GM12878 (cell line): Measurements from ENCODE around the gene PGAP3. TPM values are rescaled to one million over a fixed set of nuclear protein-coding genes. Genes with fewer than 3 reads are reported as not detected.

ENCODE experiments used
- ATAC-seq: fragments of 200-7000 bp; cut with Tn5 transposase; 3 replicates; pipeline ENCODE4 v1.9.1; 2020; ENCODE audit warnings: mild to moderate bottlenecking, moderate library complexity
- BruUV-seq: library from RNA; stranded (reverse); fragments of 400-500 nt; replicated peaks from 2 replicates; lab custom pipeline; 2021; lab: Mats Ljungman, UMichigan
- CTCF ChIA-PET: fragments of 300-600 bp; sonication (Branson Sonifier 250); formaldehyde crosslinking; extraction: SDS; loops from one replicate; lab custom pipeline; 2021; ENCODE audit warnings: inconsistent platforms; lab: Yijun Ruan, JAX
- POLR2A ChIA-PET: fragments of 350-600 bp; formaldehyde crosslinking; extraction: SDS; loops from one replicate; lab custom pipeline; 2021; ENCODE audit warnings: inconsistent platforms; lab: Charles Lee
- RAD21 ChIA-PET: fragments of 300-600 bp; sonication (Branson Sonifier 250); formaldehyde crosslinking; loops from one replicate; lab custom pipeline; 2023; ENCODE audit warnings: antibody characterized with exemption; ENCODE audit not compliant: unreplicated experiment; lab: Charles Lee
- SMC1A ChIA-PET: fragments of 300-600 bp; sonication (Branson Sonifier 250); formaldehyde crosslinking; loops from one replicate; lab custom pipeline; 2023; ENCODE audit not compliant: unreplicated experiment, uncharacterized antibody; lab: Charles Lee
- DNase-seq: peaks from one replicate; pipeline ENCODE4 v3.0.0-alpha.2; 2011; ENCODE audit warnings: low read depth, low spot score
- FAIRE-seq: peaks from 3 replicates; lab custom pipeline; 2011; peaks lifted over from hg19 to GRCh38; lab: Jason Lieb, UNC
- H2AFZ ChIP-seq: 2 replicates; pipeline ENCODE4 v1.6.0; 2011; ENCODE audit warnings: low read depth, low read length, control low read depth; ENCODE audit not compliant: control insufficient read depth
- H3K27ac ChIP-seq: 2 replicates; pipeline ENCODE4 v1.5.1; 2011; ENCODE audit warnings: control low read depth; ENCODE audit not compliant: control insufficient read depth, insufficient read depth
- H3K27me3 ChIP-seq, 2 experiments: replicated peaks in 1 of 2; 2 replicates each; pipeline versions ENCODE4 v1.6.0 to v1.6.1; 2011; ENCODE audit warnings: low read length in 1 of 2; ENCODE audit not compliant: control insufficient read depth in 2 of 2, insufficient read depth in 2 of 2
- H3K36me3 ChIP-seq, 2 experiments: 2 replicates each; pipeline ENCODE4 v1.5.1; 2011; ENCODE audit warnings: low read length in 1 of 2; ENCODE audit not compliant: control insufficient read depth in 2 of 2, insufficient read depth in 2 of 2
- H3K4me1 ChIP-seq: 2 replicates; pipeline ENCODE4 v1.6.1; 2011; ENCODE audit warnings: mild to moderate bottlenecking, low read length, moderate library complexity, mixed read lengths; ENCODE audit not compliant: control insufficient read depth, insufficient read depth
- H3K4me2 ChIP-seq: 2 replicates; pipeline ENCODE4 v1.6.0; 2011; ENCODE audit warnings: control low read depth; ENCODE audit not compliant: control insufficient read depth, insufficient read depth
- H3K4me3 ChIP-seq: fragments of 200-600 bp; sonication (generic); 2 replicates; pipeline ENCODE4 v1.5.1; 2016
- H3K79me2 ChIP-seq: 2 replicates; pipeline ENCODE4 v1.6.0; 2011; ENCODE audit warnings: low read length; ENCODE audit not compliant: control insufficient read depth, insufficient read depth
- H3K9ac ChIP-seq: 2 replicates; pipeline ENCODE4 v1.8.0; 2011; ENCODE audit warnings: low read length, control low read depth, mixed read lengths; ENCODE audit not compliant: control insufficient read depth, insufficient read depth
- H3K9me3 ChIP-seq: replicated peaks from 3 replicates; pipeline ENCODE4 v1.5.1; 2011; ENCODE audit warnings: mild to moderate bottlenecking, low read length; ENCODE audit not compliant: control insufficient read depth, insufficient read depth
- H4K20me1 ChIP-seq: 2 replicates; pipeline ENCODE4 v1.6.0; 2011; ENCODE audit not compliant: control insufficient read depth, insufficient read depth
- MXI1 ChIP-seq: fragments of 150-350 bp; IDR thresholded peaks from 2 replicates; pipeline ENCODE4 v1.6.1; 2011; ENCODE audit warnings: low read depth, mild to moderate bottlenecking, inconsistent platforms, low read length, improper control_type of control experiment
- POLR2A ChIP-seq: IDR thresholded peaks from 2 replicates; pipeline ENCODE4 v1.6.1; 2011; ENCODE audit warnings: low read depth, mild to moderate bottlenecking, low read length
- WGBS: methylation state at CpG from one replicate; pipeline ENCODE4 v1.1.6; 2016; ENCODE audit warnings: low lambda C conversion rate; ENCODE audit not compliant: insufficient replicate concordance, insufficient coverage; ENCODE audit errors: missing lambda C conversion rate; 5-methylcytosine and 5-hydroxymethylcytosine counted together
- in situ Hi-C: fragments of 300-500 bp; cut with MboI; formaldehyde crosslinking; loops from 9 replicates; pipeline ENCODE4 v1.14.3; 2018; ENCODE audit warnings: mixed read lengths
- intact Hi-C: fragments of 100-400 bp; cut with micrococcal nuclease; formaldehyde crosslinking; loops from one replicate; pipeline ENCODE4 v1.14.2; 2022; ENCODE audit not compliant: unreplicated experiment
- polyA plus RNA-seq, 11 experiments: library from polyadenylated mRNA; depleted of rRNA in 4 of 11; unstranded in 6 of 11; stranded (reverse) in 5 of 11; fragments of >200 nt; fragmentation: Nextera tagmentation in 4 of 11; fragmentation: Illumina TruSeq in 1 of 11; extraction: Ambion mirVana in 4 of 11; extraction: Trizol in 1 of 11; gene quantifications; 1 replicate in 1 of 11; 2 replicates in 10 of 11; pipeline versions ENCODE4 v1.2.1 to v1.2.3, GENCODE V29; 2011 to 2016; ENCODE audit warnings: inconsistent platforms in 2 of 11, missing spikeins in 2 of 11, low read depth in 1 of 11
- total RNA-seq, 4 experiments: library from RNA; depleted of rRNA in 3 of 4; stranded (reverse); fragments of >200 nt in 3 of 4; fragmentation: Illumina TruSeq in 1 of 4; extraction: Trizol in 1 of 4; gene quantifications; 2 replicates each; pipeline versions ENCODE4 v1.2.1 to v1.2.3, GENCODE V29; 2013 to 2021

The PGAP3 gene
- total and polyA plus RNA-seq, 10 of the 15 experiments (the other 5 are each of a cell fraction or from before 2014, with no cell fraction given): 0.21 to 10.0 (median 5.3) TPM

GRCh38 chr17:39669897-39670735 lies 17.7 kb downstream of the PGAP3 start:
- Histone ChIP-seq H3K27ac (no peak overlapping the region), H3K4me1 (no peaks in the 10 kb centered on the region), H3K4me3 (no peak overlapping the region), H3K9me3 (no peaks in the 10 kb centered on the region), H3K4me2 (no peak overlapping the region), H3K79me2 (no peaks in the 10 kb centered on the region), H4K20me1 (no peaks in the 10 kb centered on the region; the same call in 1 of the 2 replicates), H3K27me3 (peaks cover 4 to 6% of the 10 kb centered on the region in 2 experiments; a peak in 3 of 4 replicates), H2AFZ (no peak overlapping the region), H3K9ac (no peak overlapping the region), H3K36me3 (no peaks in the 10 kb centered on the region; a peak in 1 of 4 replicates)
- WGBS: 60% methylated on average over 23 of the region's 23 CpGs
- FAIRE-seq (no peak), DNase-seq (no peak), ATAC-seq (no peak)
- TF ChIP-seq POLR2A (0 out of 2 replicates have a peak, but pooled peaks have one; percentile 17), MXI1 (no peak)
- CTCF ChIA-PET: interaction anchor here (0.7 to 9.1 kb wide), 12 partner anchors 10 to 310 kb away, joined by 3 to 114 read pairs (median 6); partner anchors contain the start of genes MIEN1 and PSMD3
- in situ Hi-C loops (no loop called here), intact Hi-C loops (no loop called here)
- SMC1A ChIA-PET: interaction anchor here (1.0 to 2.6 kb wide), 7 partner anchors 15 to 203 kb away, joined by 3 to 10 read pairs (median 3); partner anchors contain the start of gene STARD3
- no TSS peak for BruUV-seq
- RAD21 ChIA-PET: interaction anchor here (1.0 to 1.8 kb wide), 4 partner anchors 15 to 48 kb away, joined by 3 to 14 read pairs (median 5); no protein-coding TSS in a partner anchor
- POLR2A ChIA-PET: interaction anchor here (1.3 kb wide), 1 partner anchor 10 kb away, joined by 3 read pairs; no protein-coding TSS in a partner anchor
